CD14-positive monocyte (primary cell): ENCODE data around the gene HMCN2. TPM values are rescaled to one million over a fixed set of nuclear protein-coding genes. Genes with fewer than 3 reads are reported as not detected.

Experiments used
- DNase-seq, 3 donors: peaks; one replicate each; pipeline ENCODE4 v3.0.0-alpha.2; 2011 to 2022
- H2AFZ ChIP-seq: 2 replicates; pipeline ENCODE4 v1.6.0; 2012; ENCODE audit warnings: mild to moderate bottlenecking, low read depth, low read length, inconsistent platforms; ENCODE audit not compliant: insufficient read depth, poor library complexity, severe bottlenecking
- H3K27ac ChIP-seq, 2 donors: 1 replicate in 1 of 2; 2 replicates in 1 of 2; pipeline ENCODE4 v1.5.1; 2012 to 2013; ENCODE audit warnings: low read length in 2 of 2, control low read depth in 1 of 2, inconsistent platforms in 1 of 2, low read depth in 1 of 2, mild to moderate bottlenecking in 1 of 2
- H3K27me3 ChIP-seq, 2 donors: one replicate each; pipeline versions ENCODE4 v1.6.0 to v1.6.1; 2011 to 2013; ENCODE audit warnings: low read length in 2 of 2; ENCODE audit not compliant: control insufficient read depth in 2 of 2, insufficient read depth in 2 of 2
- H3K36me3 ChIP-seq, 2 donors: replicated peaks in 1 of 2; 1 replicate in 1 of 2; 2 replicates in 1 of 2; pipeline versions ENCODE4 v1.5.1 to v1.6.1; 2012 to 2013; ENCODE audit warnings: low read length in 2 of 2, control low read depth in 1 of 2, inconsistent platforms in 1 of 2, mild to moderate bottlenecking in 1 of 2; ENCODE audit not compliant: insufficient read depth in 2 of 2, control insufficient read depth in 1 of 2
- H3K4me1 ChIP-seq, 2 donors: 1 replicate in 1 of 2; 2 replicates in 1 of 2; pipeline versions ENCODE4 v1.5.1 to v1.6.1; 2012 to 2013; ENCODE audit warnings: low read length in 2 of 2, control low read depth in 1 of 2, inconsistent platforms in 1 of 2, mild to moderate bottlenecking in 1 of 2, moderate library complexity in 1 of 2; ENCODE audit not compliant: insufficient read depth in 2 of 2, control insufficient read depth in 1 of 2
- H3K4me2 ChIP-seq: replicated peaks from 2 replicates; pipeline ENCODE3; 2012; ENCODE audit warnings: low read length, moderate library complexity, mild to moderate bottlenecking; ENCODE audit not compliant: poor library complexity, severe bottlenecking; ENCODE audit errors: extremely low read depth
- H3K4me3 ChIP-seq, 3 experiments: fragments of 200-600 bp in 1 of 3; sonication (generic) in 1 of 3; replicated peaks in 1 of 3; 1 replicate in 2 of 3; 2 replicates in 1 of 3; pipeline ENCODE4 v1.5.1; 2011 to 2013; ENCODE audit warnings: low read length in 3 of 3, mild to moderate bottlenecking in 3 of 3, control low read depth in 2 of 3, low read depth in 2 of 3, inconsistent platforms in 1 of 3, moderate library complexity in 1 of 3
- H3K79me2 ChIP-seq: 2 replicates; pipeline ENCODE4 v1.6.0; 2012; ENCODE audit warnings: mild to moderate bottlenecking, control low read depth, inconsistent platforms, low read length, moderate library complexity; ENCODE audit not compliant: insufficient read depth
- H3K9ac ChIP-seq: 2 replicates; pipeline ENCODE4 v1.6.0; 2017; ENCODE audit warnings: low read length, mild to moderate bottlenecking; ENCODE audit not compliant: insufficient read depth, poor library complexity, severe bottlenecking
- H3K9me3 ChIP-seq, 2 donors: replicated peaks in 1 of 2; 1 replicate in 1 of 2; 2 replicates in 1 of 2; pipeline versions ENCODE4 v1.5.1 to v1.6.1; 2012 to 2013; ENCODE audit warnings: low read length in 2 of 2, control low read depth in 1 of 2; ENCODE audit not compliant: control insufficient read depth in 1 of 2, insufficient read depth in 1 of 2
- H4K20me1 ChIP-seq: 2 replicates; pipeline ENCODE4 v1.6.0; 2012; ENCODE audit warnings: mild to moderate bottlenecking, low read length, control low read depth, moderate library complexity; ENCODE audit not compliant: insufficient read depth
- H3K27ac Mint-ChIP-seq, 7 donors: one replicate each; pipeline ENCODE4 v1.8.0; 2020; ENCODE audit warnings: mild to moderate bottlenecking in 7 of 7, mixed read lengths in 7 of 7, moderate library complexity in 6 of 7, inconsistent platforms in 2 of 7
- H3K27me3 Mint-ChIP-seq, 3 donors: one replicate each; pipeline ENCODE4 v1.8.0; 2021 to 2022; ENCODE audit warnings: low read depth in 3 of 3, mild to moderate bottlenecking in 3 of 3, mixed read lengths in 3 of 3, moderate library complexity in 3 of 3, inconsistent platforms in 1 of 3
- H3K36me3 Mint-ChIP-seq, 2 donors: one replicate each; pipeline ENCODE4 v1.8.0; 2020; ENCODE audit warnings: mixed read lengths in 2 of 2, inconsistent platforms in 1 of 2, mild to moderate bottlenecking in 1 of 2
- H3K4me1 Mint-ChIP-seq: one replicate; pipeline ENCODE4 v1.8.0; 2020; ENCODE audit warnings: mild to moderate bottlenecking, mixed read lengths
- H3K4me3 Mint-ChIP-seq, 2 donors: one replicate each; pipeline ENCODE4 v1.8.0; 2020; ENCODE audit warnings: mild to moderate bottlenecking in 2 of 2, mixed read lengths in 2 of 2, moderate library complexity in 1 of 2
- H3K9me3 Mint-ChIP-seq, 7 donors: one replicate each; pipeline ENCODE4 v1.8.0; 2020 to 2022; ENCODE audit warnings: mixed read lengths in 7 of 7, mild to moderate bottlenecking in 6 of 7, moderate library complexity in 6 of 7, inconsistent platforms in 2 of 7
- WGBS: methylation state at CpG from one replicate; pipeline ENCODE4 v1.1.5; 2013; ENCODE audit warnings: missing lambda C conversion rate; ENCODE audit not compliant: insufficient coverage; 5-methylcytosine and 5-hydroxymethylcytosine counted together
- intact Hi-C, 2 donors: fragments of 100-400 bp; cut with micrococcal nuclease; formaldehyde crosslinking; loops; one replicate each; pipeline versions ENCODE4 v1.15.0 to v1.15.1; 2023
- polyA plus RNA-seq, 3 donors: library from polyadenylated mRNA; depleted of rRNA in 1 of 3; unstranded in 2 of 3; stranded (reverse) in 1 of 3; fragments of 300-500 nt in 2 of 3; fragments of >200 nt in 1 of 3; fragmentation: Illumina TruSeq in 2 of 3; gene quantifications; 1 replicate in 2 of 3; 2 replicates in 1 of 3; pipeline ENCODE4 v1.2.3, GENCODE V29; 2012 to 2021
- TF ChIP-seq, protein P1 (sequence below): fragments of 200-600 bp; IDR thresholded peaks from one replicate; pipeline ENCODE4 v1.8.0; 2022; ENCODE audit warnings: antibody characterized with exemption, mild to moderate bottlenecking

The HMCN2 gene
- polyA plus RNA-seq, 3 donors, result not detected

DNA sequence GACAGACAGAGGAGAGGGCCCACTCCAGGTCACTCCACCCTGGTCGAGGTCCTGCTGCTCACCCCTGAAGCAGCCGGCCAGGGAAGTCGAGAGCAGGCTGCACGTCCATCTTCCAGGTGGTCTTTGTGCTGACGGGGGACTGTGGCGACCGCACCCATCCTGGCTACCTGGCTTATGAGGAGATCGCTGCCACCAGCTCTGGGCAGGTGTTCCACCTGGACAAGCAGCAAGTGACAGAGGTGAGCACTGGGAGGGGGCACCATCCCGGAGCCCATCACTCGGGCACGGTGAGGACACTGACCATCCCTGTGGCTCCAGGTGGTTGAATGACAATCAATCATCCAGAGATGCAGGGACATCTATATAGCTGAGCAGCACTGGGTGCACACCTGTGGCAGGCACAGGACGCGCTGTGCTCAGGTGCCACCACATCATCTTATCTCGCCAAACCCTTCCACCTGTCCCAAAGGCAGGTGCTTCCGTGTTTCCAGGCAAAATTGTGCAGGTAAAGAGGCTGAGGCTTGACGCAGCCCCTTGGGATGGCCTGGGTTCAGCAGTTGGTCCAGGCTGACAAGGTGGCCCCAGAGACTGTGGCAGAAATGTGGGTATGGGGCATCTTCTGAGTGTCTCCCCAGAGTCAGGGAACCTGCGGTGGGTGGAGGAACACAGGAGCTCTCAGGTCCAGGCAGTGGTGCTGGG, 20.7 kb downstream of the HMCN2 start:
- H4K20me1 ChIP-seq, result no peaks in the 10 kb centered on the region
- H3K9me3 ChIP-seq, result no peaks in the 10 kb centered on the region
- no peaks in the 10 kb centered on the region for H3K27me3 ChIP-seq
- H3K4me3 ChIP-seq, result no peak overlapping the region
- no peaks in the 10 kb centered on the region for H3K36me3 ChIP-seq
- no peaks in the 10 kb centered on the region for H3K9me3 Mint-ChIP-seq
- no peaks in the 10 kb centered on the region for H3K4me1 ChIP-seq
- no peak overlapping the region for H3K27ac Mint-ChIP-seq
- intact Hi-C loops, result no loop called here
- 87% methylated on average over 16 of the region's 17 CpGs for WGBS
- H3K27ac ChIP-seq, result no peak overlapping the region
- no peak for DNase-seq
- no peaks in the 10 kb centered on the region for H3K79me2 ChIP-seq
- no peaks in the 10 kb centered on the region for H3K4me1 Mint-ChIP-seq
- peaks cover 8 to 18% (median 10%) of the 10 kb centered on the region in 3 donors for H3K27me3 Mint-ChIP-seq
- no peaks in the 10 kb centered on the region for H3K36me3 Mint-ChIP-seq
- no peak overlapping the region for H3K4me2 ChIP-seq
- H3K4me3 Mint-ChIP-seq, result no peak overlapping the region
- TF ChIP-seq, protein P1, sequence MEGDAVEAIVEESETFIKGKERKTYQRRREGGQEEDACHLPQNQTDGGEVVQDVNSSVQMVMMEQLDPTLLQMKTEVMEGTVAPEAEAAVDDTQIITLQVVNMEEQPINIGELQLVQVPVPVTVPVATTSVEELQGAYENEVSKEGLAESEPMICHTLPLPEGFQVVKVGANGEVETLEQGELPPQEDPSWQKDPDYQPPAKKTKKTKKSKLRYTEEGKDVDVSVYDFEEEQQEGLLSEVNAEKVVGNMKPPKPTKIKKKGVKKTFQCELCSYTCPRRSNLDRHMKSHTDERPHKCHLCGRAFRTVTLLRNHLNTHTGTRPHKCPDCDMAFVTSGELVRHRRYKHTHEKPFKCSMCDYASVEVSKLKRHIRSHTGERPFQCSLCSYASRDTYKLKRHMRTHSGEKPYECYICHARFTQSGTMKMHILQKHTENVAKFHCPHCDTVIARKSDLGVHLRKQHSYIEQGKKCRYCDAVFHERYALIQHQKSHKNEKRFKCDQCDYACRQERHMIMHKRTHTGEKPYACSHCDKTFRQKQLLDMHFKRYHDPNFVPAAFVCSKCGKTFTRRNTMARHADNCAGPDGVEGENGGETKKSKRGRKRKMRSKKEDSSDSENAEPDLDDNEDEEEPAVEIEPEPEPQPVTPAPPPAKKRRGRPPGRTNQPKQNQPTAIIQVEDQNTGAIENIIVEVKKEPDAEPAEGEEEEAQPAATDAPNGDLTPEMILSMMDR, result no peak
- H2AFZ ChIP-seq, result no peak overlapping the region
- H3K9ac ChIP-seq, result no peak overlapping the region

DNA sequence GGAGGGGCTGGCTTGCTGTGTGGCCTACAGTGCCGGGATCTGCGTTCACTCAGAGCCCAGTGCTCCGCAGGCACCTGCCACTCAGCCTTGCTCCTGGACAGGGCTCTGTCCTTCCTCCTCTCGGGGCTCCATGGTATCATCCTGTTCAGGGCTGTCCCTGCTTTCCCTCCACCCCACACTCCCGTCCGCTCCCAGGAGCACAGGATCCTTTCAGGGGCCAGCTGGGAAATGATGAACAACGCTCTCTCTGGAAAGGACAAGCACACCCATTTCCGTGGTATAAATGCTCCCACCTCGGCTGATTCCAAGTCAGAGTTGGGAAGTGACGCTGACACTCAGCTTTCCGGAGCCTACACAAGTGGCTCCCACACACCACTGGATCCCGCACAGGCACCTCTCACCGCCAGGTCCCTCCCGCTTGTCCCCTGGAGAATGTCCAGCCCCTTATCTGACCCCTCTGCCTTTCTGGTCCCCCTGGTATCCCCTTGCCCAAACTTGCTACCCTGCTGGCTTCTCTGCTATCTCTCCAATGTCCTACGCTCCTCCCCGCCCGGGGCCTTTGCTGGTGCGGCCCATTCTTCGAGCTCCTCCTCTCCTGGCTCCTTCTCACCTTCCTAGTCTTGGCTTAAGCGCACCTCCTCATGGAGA, 21.3 kb downstream of the HMCN2 start:
- Histone ChIP-seq H3K9ac (no peak overlapping the region), H3K27me3 (no peaks in the 10 kb centered on the region), H4K20me1 (no peaks in the 10 kb centered on the region), H3K36me3 (no peaks in the 10 kb centered on the region), H2AFZ (no peak overlapping the region), H3K27ac (no peak overlapping the region), H3K79me2 (no peaks in the 10 kb centered on the region), H3K4me3 (no peak overlapping the region), H3K4me2 (no peak overlapping the region), H3K4me1 (no peaks in the 10 kb centered on the region), H3K9me3 (no peaks in the 10 kb centered on the region)
- 87% methylated on average over 20 of the region's 20 CpGs for WGBS
- H3K4me1 Mint-ChIP-seq, result no peaks in the 10 kb centered on the region
- H3K4me3 Mint-ChIP-seq, result no peak overlapping the region
- no peaks in the 10 kb centered on the region for H3K36me3 Mint-ChIP-seq
- no peak for DNase-seq
- TF ChIP-seq, protein P1, result no peak
- no peak overlapping the region for H3K27ac Mint-ChIP-seq
- H3K27me3 Mint-ChIP-seq, result peaks cover 8 to 20% (median 10%) of the 10 kb centered on the region in 3 donors
- intact Hi-C loops, result no loop called here
- no peaks in the 10 kb centered on the region for H3K9me3 Mint-ChIP-seq
